PC-3 (cell line): ENCODE results near the gene ACIN1. TPM values are rescaled to one million over a fixed set of nuclear protein-coding genes. Genes with fewer than 3 reads are reported as not detected.

ENCODE experiments used
- ATAC-seq: fragments of 200-7000 bp; cut with Tn5 transposase; 2 replicates; pipeline ENCODE4 v1.9.1; 2020; ENCODE audit warnings: mild to moderate bottlenecking, moderate library complexity
- BruUV-seq: library from RNA; stranded (reverse); fragments of 400-500 nt; replicated peaks from 2 replicates; lab custom pipeline; 2021; lab: Mats Ljungman, UMichigan
- CTCF ChIA-PET: fragments of 300-600 bp; sonication (Branson Sonifier 250); formaldehyde crosslinking; loops from one replicate; lab custom pipeline; 2022; ENCODE audit warnings: antibody characterized with exemption; lab: Charles Lee
- POLR2A ChIA-PET: fragments of 300-600 bp; sonication (Branson Sonifier 250); formaldehyde crosslinking; loops from one replicate; lab custom pipeline; 2022; ENCODE audit warnings: antibody characterized with exemption; ENCODE audit not compliant: unreplicated experiment; lab: Charles Lee
- DNase-seq: peaks from one replicate; pipeline ENCODE4 v3.0.0-alpha.2; 2015
- H2AFZ ChIP-seq: fragments of 300-600 bp; sonication (generic); 2 replicates; pipeline ENCODE4 v1.6.0; 2016; ENCODE audit warnings: antibody characterized with exemption, low read length
- H3F3A ChIP-seq: fragments of 300-600 bp; sonication (generic); one replicate; pipeline ENCODE4 v1.6.0; 2017; ENCODE audit warnings: antibody characterized with exemption, low read length, control low read depth, mild to moderate bottlenecking; ENCODE audit not compliant: unreplicated experiment
- H3K27ac ChIP-seq: fragments of 300-600 bp; sonication (generic); 2 replicates; pipeline ENCODE4 v1.5.1; 2016; ENCODE audit warnings: mild to moderate bottlenecking, low read length
- H3K27me3 ChIP-seq: fragments of 300-600 bp; sonication (generic); 2 replicates; pipeline ENCODE4 v1.6.1; 2016; ENCODE audit warnings: low read length, mixed read lengths
- H3K36me3 ChIP-seq: fragments of 300-600 bp; sonication (generic); 2 replicates; pipeline ENCODE4 v1.6.1; 2016; ENCODE audit warnings: low read depth, mixed run types, low read length, mixed read lengths
- H3K4me1 ChIP-seq: fragments of 300-600 bp; sonication (generic); 2 replicates; pipeline ENCODE4 v1.5.1; 2016; ENCODE audit warnings: low read length; ENCODE audit not compliant: insufficient read depth
- H3K4me2 ChIP-seq: fragments of 300-600 bp; sonication (generic); 2 replicates; pipeline ENCODE4 v1.6.0; 2016; ENCODE audit warnings: low read length
- H3K4me3 ChIP-seq: fragments of 300-600 bp; sonication (generic); 2 replicates; pipeline ENCODE4 v1.5.1; 2016; ENCODE audit warnings: mild to moderate bottlenecking, low read length, mixed read lengths
- H3K79me2 ChIP-seq: fragments of 300-600 bp; sonication (generic); 2 replicates; pipeline ENCODE4 v1.6.1; 2017; ENCODE audit warnings: low read length, mixed read lengths
- H3K9ac ChIP-seq: fragments of 300-600 bp; sonication (generic); 2 replicates; pipeline ENCODE4 v1.6.0; 2016; ENCODE audit warnings: mild to moderate bottlenecking, low read length
- H3K9me2 ChIP-seq: fragments of 300-600 bp; sonication (generic); replicated peaks from 2 replicates; pipeline ENCODE4 v1.6.1; 2016; ENCODE audit warnings: mixed run types, low read length, mixed read lengths
- H3K9me3 ChIP-seq: fragments of 300-600 bp; sonication (generic); 2 replicates; pipeline ENCODE4 v1.6.1; 2016; ENCODE audit warnings: low read length, mixed read lengths
- H4K20me1 ChIP-seq: fragments of 300-600 bp; sonication (generic); 2 replicates; pipeline ENCODE4 v1.6.1; 2016; ENCODE audit warnings: low read length, mixed read lengths
- CTCF ChIP-seq: fragments of 300-600 bp; sonication (generic); conservative IDR thresholded peaks from 2 replicates; pipeline ENCODE4 v1.5.1; 2017; ENCODE audit warnings: antibody characterized with exemption, low read depth, mild to moderate bottlenecking, low read length
- EZH2 ChIP-seq: fragments of 300-600 bp; sonication (generic); IDR thresholded peaks from one replicate; pipeline ENCODE4 v1.6.1; 2017; ENCODE audit warnings: antibody characterized with exemption, mild to moderate bottlenecking, low read length; ENCODE audit not compliant: unreplicated experiment
- EZH2phosphoT487 ChIP-seq: fragments of 300-600 bp; sonication (generic); IDR thresholded peaks from 2 replicates; pipeline ENCODE4 v1.6.1; 2018; ENCODE audit warnings: mild to moderate bottlenecking, antibody characterized with exemption, low read length, borderline replicate concordance
- intact Hi-C: fragments of 100-400 bp; cut with micrococcal nuclease; formaldehyde crosslinking; loops from 2 replicates; pipeline ENCODE4 v1.9.0; 2023
- total RNA-seq: library from RNA; depleted of rRNA; stranded (reverse); fragments of >200 nt; gene quantifications from 2 replicates; pipeline ENCODE4 v1.2.3, GENCODE V29; 2014

ACIN1 gene
- total RNA-seq, 1 experiment from 2014 or later = 112 TPM

GRCh38 chr14:23070262-23071129 is 24.4 kb downstream of the ACIN1 start:
- Histone ChIP-seq H3K4me1 (peaks cover 41% of the 10 kb centered on the region), H4K20me1 (peaks cover 32% of the 10 kb centered on the region), H3K9ac (peak overlapping the region; percentile 95), H3K9me2 (no peaks in the 10 kb centered on the region), H3K4me2 (peak overlapping the region; percentile 98), H3K27ac (peak overlapping the region; percentile 57), H3F3A (peaks cover 4% of the 10 kb centered on the region), H3K36me3 (peaks cover 52% of the 10 kb centered on the region), H3K79me2 (peaks cover 57% of the 10 kb centered on the region), H3K4me3 (peak overlapping the region; percentile 94), H2AFZ (no peak overlapping the region), H3K9me3 (no peaks in the 10 kb centered on the region), H3K27me3 (no peaks in the 10 kb centered on the region)
- no peak for DNase-seq
- TF ChIP-seq EZH2phosphoT487 = no peak
- TF ChIP-seq EZH2 = no peak
- no peak for TF ChIP-seq CTCF
- POLR2A ChIA-PET = interaction anchor here (1.2 kb wide), 1 partner anchor 25 kb away, joined by 12 read pairs; the partner anchor contains the start of genes ACIN1 and C14orf119
- intact Hi-C loops = loop anchor here (10.0 kb wide), 1 partner anchor 484 kb away; the partner anchor contains the start of genes THTPA and ZFHX2
- CTCF ChIA-PET = interaction anchor here (0.6 to 1.7 kb wide), 3 partner anchors 24 to 426 kb away, joined by 3 to 11 read pairs (median 6); partner anchors contain the start of genes ACIN1, C14orf119 and OR6J1
- no TSS peak for BruUV-seq
- no peak for ATAC-seq

DNA sequence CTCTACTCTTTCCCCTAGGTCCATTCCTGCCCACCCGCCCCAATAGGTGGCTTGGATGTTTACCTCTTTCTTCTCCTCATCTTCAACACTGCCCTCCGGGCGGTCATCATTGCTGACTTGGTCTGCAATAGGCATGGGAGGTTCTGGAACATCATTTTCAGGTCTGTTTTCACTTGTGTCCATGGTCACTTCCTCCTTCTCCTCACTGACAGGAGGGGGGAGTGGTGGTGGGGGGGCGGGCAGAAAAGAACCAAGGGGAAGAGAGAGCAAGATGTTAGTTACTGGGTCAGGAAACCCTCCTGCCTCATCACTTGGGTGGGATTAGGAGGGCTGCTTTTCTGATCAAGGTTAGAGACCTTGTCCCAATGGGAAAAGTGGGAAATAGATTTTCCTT is 25.5 kb downstream of the ACIN1 start:
- H3K4me1 ChIP-seq = peaks cover 41% of the 10 kb centered on the region
- H3K79me2 ChIP-seq = peaks cover 61% of the 10 kb centered on the region
- CTCF ChIA-PET = interaction anchor here (0.6 to 1.6 kb wide), 16 partner anchors 9 to 311 kb away, joined by 3 to 45 read pairs (median 7); partner anchors contain the start of genes ACIN1, C14orf119 and PABPN1
- H3F3A ChIP-seq = peaks cover 4% of the 10 kb centered on the region
- no peak overlapping the region for H3K27ac ChIP-seq
- no peaks in the 10 kb centered on the region for H3K9me3 ChIP-seq
- POLR2A ChIA-PET = no interaction called here
- H3K27me3 ChIP-seq = no peaks in the 10 kb centered on the region
- BruUV-seq = no TSS peak
- DNase-seq (no peak), ATAC-seq (no peak)
- TF ChIP-seq EZH2 = no peak
- TF ChIP-seq EZH2phosphoT487 = no peak
- no peak for TF ChIP-seq CTCF
- no peak overlapping the region for H2AFZ ChIP-seq
- H3K36me3 ChIP-seq = peaks cover 52% of the 10 kb centered on the region
- H3K9me2 ChIP-seq = no peaks in the 10 kb centered on the region
- H3K9ac ChIP-seq = no peak overlapping the region
- intact Hi-C loops = loop anchor here (1.0 to 2.0 kb wide), 2 partner anchors 25 to 40 kb away; partner anchors contain the start of genes ACIN1 and C14orf119
- H3K4me3 ChIP-seq = no peak overlapping the region
- peaks cover 32% of the 10 kb centered on the region for H4K20me1 ChIP-seq
- H3K4me2 ChIP-seq = peak overlapping the region; percentile 20; the same call in 1 of the 2 replicates
